GM15510 (cell line): ENCODE results near the gene OXCT2.
A peak's percentile ranks its signal among the peaks of the same experiment; 100 is the strongest.

Experiments
- POLR2A ChIP-seq: IDR thresholded peaks from 3 replicates; pipeline ENCODE4 v1.6.1; 2011; ENCODE audit warnings: borderline replicate concordance; ENCODE audit not compliant: insufficient read length; ENCODE audit errors: extremely low read depth

OXCT2 gene

GRCh38 chr1:39789571-39790110 is 18.5 kb upstream of the OXCT2 start:
- TF ChIP-seq POLR2A = no peak

DNA sequence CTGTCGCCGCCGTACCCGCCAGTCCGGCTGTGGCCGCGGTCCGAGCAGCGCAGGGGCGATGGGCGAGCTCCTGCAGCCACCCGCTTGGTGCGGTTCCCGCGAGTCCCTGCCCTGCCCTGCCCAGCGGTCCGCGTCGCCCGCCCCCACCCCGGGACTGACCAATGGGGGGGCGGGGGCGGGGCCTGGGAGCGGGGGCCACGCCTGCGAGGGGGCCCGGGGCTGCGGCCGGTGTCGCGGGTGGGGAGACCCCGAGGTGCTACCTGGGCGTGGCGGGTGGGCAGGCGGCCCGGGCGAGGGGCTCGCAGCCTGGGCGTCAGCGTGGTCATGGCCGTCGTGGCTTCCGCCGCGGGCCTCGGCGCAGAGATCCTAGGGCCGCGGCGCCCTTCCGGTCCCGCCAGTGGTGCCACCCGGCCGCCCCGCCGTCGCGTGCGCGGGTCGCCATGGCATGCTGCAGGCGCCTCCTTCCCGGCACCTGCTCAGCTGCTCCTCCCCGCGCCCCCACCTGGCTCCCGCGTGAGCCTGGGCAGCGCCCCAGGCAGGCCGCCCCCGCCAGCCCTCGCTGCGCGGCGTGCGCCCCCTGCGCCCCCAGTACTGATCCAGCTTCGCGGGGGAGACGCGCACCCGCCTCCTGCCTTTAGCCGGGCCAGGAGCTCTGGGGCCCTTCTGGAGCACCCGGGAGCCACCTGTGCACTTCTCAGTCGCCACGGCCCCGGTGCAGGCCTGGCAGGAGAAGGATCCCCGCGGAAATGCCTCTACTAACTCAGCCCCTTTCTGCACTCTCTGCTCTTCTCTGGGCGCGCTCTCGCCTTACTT is 17.8 kb upstream of the OXCT2 start, which contains the start of gene BMP8B:
Gene BMP8B (minus strand): TSS at position 108 of the 813 bp plus-strand sequence. CDS start 380 bp downstream, outside the sequence.
- peak; percentile 58 for TF ChIP-seq POLR2A

- TF ChIP-seq POLR2A = no peak
These were observed 17.2 kb upstream of the OXCT2 start for GRCh38 chr1:39788426-39788757.

DNA sequence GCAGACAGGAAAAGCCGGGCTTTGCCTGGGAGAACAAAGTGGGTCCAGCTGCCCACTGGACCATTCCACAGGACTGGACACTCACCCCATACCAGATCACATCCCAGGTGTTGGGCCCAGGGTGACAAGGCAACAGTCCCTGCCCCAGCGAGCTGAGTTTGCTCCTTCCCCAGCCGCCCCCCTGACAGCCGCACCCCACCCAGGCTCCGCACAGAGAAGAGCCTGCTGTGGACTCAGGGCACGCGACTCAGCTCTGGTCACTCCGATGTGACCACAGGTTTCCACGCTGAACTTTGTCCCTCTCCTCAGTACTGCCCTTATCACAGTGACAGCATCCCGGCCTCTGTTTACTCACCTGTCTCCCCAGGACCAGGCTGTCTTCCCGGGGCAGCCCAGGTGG is 16.3 kb upstream of the OXCT2 start:
- no peak for TF ChIP-seq POLR2A

DNA sequence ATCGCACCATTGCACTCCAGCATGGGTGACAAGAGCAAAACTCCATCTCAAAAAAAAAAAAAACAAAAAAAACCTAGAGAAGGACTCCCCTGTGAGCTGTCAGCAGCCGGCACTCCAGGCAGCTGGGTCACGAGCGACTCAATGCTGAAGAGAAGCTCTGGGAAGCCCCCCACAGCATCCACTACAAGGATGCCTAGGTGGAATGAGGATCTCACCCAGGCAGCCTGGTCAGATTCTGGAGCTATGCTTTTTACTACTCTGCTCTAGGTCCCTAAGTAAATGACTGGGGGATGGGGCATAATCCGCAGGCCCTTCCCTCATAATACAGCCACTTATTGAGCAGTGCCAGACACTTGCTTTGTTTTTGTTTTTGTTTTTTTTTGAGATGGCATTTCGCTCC is 11.0 kb upstream of the OXCT2 start:
- no peak for TF ChIP-seq POLR2A

DNA sequence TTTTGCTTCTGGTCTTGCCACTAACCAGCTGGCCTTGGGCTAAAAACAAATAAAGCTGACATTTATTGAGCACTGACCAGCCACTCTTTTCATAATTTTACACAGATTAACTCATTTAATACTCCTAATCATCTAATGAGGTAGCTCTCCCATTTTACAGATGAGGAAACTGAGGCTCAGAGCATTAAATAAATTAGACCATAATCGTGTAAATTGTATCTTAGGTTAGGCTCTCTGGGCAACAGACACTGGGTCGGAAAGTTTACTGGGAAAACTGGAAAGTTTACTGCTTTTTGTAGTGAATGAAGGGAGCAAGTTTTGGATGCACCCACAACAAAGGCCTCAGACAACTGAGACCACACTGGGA is 10.2 kb upstream of the OXCT2 start:
- no peak for TF ChIP-seq POLR2A

DNA sequence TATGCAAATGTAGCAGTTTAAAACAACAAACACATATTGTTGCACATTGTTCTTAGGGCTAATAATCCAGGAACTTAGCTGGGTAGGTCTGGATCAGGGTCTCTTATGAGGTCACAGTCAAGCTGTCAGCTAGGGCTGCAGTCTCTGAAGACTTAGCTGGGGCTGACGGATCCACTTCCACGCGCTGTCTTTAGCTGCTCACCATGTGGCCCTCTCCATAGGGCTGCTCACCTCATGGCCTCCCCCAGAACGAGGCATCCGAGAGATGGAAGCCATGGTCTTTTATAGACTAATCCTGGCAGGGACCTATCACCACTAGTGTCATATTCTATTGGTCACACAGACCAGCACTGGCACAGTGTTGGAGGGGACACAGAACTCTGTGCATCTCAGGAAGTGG is 8.7 kb upstream of the OXCT2 start:
- no peak for TF ChIP-seq POLR2A

GRCh38 chr1:39779137-39779536 is 8.0 kb upstream of the OXCT2 start:
- TF ChIP-seq POLR2A = no peak

DNA sequence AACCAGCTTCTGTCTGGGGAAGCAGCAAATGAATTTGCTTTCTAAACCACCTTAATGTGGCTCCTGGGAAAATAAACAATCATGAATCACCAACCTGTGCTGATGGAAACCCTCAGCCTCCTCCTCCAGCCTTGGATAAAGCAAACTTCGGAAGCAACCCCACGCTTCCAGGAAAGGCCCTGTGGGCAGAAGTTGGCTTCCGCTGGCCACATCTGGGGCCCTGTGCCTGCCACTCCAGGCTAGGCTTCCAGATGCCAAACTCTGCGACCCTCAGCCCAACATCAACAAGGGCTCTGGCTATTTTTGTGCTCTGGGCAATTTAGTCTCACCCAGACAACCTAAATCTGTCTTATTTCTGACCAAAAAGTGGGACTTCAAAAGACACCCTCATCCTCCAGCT is 6.2 kb upstream of the OXCT2 start:
- no peak for TF ChIP-seq POLR2A

DNA sequence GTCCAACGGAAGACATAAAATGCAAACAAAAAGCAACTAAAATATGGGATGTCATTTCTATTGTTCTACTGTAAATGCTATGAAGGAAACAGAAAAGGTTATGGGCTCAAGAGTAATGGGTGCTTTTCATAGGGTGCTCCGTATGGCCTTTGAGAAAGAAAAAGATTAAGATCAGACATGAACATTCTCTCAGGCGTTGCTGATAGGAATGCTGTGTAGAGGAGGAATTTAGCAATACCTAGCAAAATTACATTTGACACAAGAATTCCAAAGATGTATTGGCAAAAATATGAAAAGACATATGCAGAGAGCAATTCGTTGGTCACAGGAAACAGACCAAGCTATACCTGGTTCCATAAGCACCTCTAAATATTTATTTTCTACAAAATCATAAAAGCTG is 5.7 kb upstream of the OXCT2 start:
- no peak for TF ChIP-seq POLR2A

- no peak for TF ChIP-seq POLR2A
These were observed 5.2 kb upstream of the OXCT2 start for GRCh38 chr1:39776400-39776713.

DNA sequence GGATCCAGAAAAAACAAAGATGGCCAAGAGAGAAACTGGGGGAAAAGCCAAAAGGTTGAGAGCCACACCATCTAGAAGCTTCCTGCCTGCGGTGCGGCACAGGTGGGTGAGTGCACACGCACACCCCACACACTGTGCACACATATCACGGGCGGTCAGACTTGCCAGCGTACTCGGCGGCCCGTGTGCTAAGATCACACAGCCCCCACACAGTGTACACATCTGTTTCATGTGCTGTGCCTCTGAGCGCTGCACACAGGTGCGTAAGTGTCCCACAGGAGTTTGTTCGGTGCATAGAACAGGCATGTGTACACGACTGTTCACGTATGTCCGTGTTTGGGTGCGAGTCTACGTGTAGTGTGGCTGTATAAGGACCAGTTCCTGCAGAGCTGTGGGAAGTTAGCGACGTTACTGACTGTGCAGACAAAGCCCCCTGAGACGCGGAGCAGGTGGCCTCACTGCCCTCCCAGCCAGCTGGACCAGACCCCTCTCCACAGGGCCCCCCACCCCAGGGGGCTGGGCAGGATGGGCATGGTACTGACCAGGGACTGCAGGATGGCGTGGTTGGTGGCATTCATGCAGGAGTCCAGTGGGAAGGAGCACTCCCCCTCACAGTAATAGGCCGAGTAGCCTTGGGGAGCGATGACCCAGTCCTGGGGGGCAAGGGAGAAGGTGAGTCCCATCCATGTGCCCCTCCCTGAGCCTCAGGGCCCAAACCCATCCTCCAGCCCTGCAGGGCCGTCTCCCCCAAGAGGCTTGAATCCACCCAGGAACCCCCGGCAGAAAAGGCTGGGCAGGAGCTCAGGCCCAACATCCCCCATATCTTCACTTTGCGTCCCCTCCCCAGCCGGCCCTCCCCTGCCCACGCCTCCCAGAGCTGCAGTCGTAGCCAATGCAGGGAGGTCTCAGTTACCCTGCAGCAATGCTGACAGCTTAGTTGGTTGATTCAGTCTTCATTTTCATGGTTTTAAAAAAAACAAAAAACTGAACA is 8.3 kb downstream of the OXCT2 start:
- TF ChIP-seq POLR2A = no peak

DNA sequence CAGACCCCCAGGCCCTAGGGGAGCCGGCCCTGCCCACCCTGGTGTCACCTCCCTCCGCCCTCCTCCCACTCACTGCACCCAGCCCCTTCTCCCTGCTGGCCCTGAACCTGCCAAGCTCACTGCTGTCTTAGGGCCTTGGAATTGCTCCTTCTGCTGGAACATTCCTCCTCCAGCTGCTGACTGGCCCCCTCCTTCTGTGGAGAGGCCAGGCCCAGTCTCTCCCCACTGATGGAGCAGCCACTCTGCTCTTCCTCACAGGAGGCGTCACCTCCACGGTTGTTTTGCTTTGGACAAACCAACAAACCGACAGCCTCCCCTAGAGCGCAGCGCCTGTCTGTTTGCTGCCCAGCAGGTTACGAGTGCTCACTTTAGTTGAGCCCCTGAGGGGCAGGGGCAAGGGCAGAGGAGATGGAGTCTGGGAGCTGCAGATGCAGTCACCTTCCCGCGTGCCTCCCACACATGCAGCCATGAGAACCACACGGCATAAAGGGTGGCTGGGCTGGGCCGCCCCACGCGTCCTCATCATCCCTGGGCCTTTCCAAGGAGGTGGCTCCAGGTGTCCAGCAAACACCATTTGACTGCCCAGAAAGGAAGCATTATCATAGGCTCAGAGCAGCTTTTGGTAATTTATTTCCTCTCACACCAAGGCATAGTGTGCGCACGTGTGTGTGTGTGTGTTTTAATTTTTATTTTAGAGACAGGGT is 9.4 kb downstream of the OXCT2 start:
- no peak for TF ChIP-seq POLR2A

- TF ChIP-seq POLR2A = no peak
These were observed 10.1 kb downstream of the OXCT2 start for GRCh38 chr1:39761016-39761415.

GRCh38 chr1:39760074-39761008 is 10.8 kb downstream of the OXCT2 start:
- TF ChIP-seq POLR2A = no peak

GRCh38 chr1:39759436-39759726 is 11.8 kb downstream of the OXCT2 start:
- no peak for TF ChIP-seq POLR2A
